Breast epithelium (tissue), 4 donors: Measurements from ENCODE around the gene CDK6. TPM values are rescaled to one million over a fixed set of nuclear protein-coding genes. Genes with fewer than 3 reads are reported as not detected.

Experiments used
- DNase-seq, 2 donors: peaks; one replicate each; pipeline ENCODE4 v3.0.0-alpha.2; 2019; ENCODE audit warnings: low spot score in 2 of 2
- H3K27ac ChIP-seq, 2 donors: fragments of 200-600 bp; sonication (generic) in 1 of 2; one replicate each; pipeline ENCODE4 v1.5.1; 2016 to 2019; ENCODE audit warnings: mild to moderate bottlenecking in 1 of 2
- H3K27me3 ChIP-seq, 2 donors: fragments of 200-600 bp; sonication (generic) in 1 of 2; one replicate each; pipeline versions ENCODE4 v1.5.1 to v1.6.0; 2017 to 2019; ENCODE audit warnings: control low read depth in 1 of 2, mild to moderate bottlenecking in 1 of 2
- H3K36me3 ChIP-seq: fragments of 200-600 bp; one replicate; pipeline ENCODE4 v1.5.1; 2019
- H3K4me1 ChIP-seq, 2 donors: fragments of 200-600 bp; sonication (generic); one replicate each; pipeline ENCODE4 v1.5.1; 2016 to 2019; ENCODE audit warnings: control low read depth in 1 of 2
- H3K4me3 ChIP-seq, 3 donors: fragments of 200-600 bp; sonication (generic); 1 replicate in 2 of 3; 2 replicates in 1 of 3; pipeline ENCODE4 v1.5.1; 2016 to 2019; ENCODE audit warnings: mild to moderate bottlenecking in 3 of 3, moderate library complexity in 2 of 3
- H3K9me3 ChIP-seq, 2 donors: fragments of 200-600 bp; sonication (generic) in 1 of 2; one replicate each; pipeline ENCODE4 v1.5.1; 2016 to 2019; ENCODE audit warnings: control low read depth in 1 of 2
- POLR2A ChIP-seq: fragments of 450-650 bp; IDR thresholded peaks from one replicate; pipeline ENCODE4 v1.6.1; 2016; ENCODE audit warnings: antibody characterized with exemption, mild to moderate bottlenecking, moderate library complexity
- POLR2AphosphoS5 ChIP-seq, 3 donors: sonication (generic); formaldehyde crosslinking; IDR thresholded peaks; one replicate each; pipeline ENCODE4 v1.6.1; 2017; ENCODE audit warnings: antibody characterized with exemption in 3 of 3
- intact Hi-C: fragments of 100-400 bp; cut with DNase I; formaldehyde crosslinking; loops from one replicate; pipeline ENCODE4 v1.15.1; 2023; ENCODE audit warnings: low total_unique reads
- total RNA-seq, 3 donors: library from RNA; depleted of rRNA; stranded (reverse); fragments of >200 nt; gene quantifications; one replicate each; pipeline ENCODE4 v1.1.0, GENCODE V29; 2016
- TF ChIP-seq, protein P1 (sequence below), 3 donors: fragments of 450-650 bp; IDR thresholded peaks; one replicate each; pipeline ENCODE4 v1.5.1; 2016 to 2017; ENCODE audit warnings: antibody characterized with exemption in 3 of 3, mild to moderate bottlenecking in 3 of 3, moderate library complexity in 3 of 3

CDK6 gene
- total RNA-seq, 3 donors from 2014 or later, result 12.8 to 26.2 (median 23.6) TPM

DNA sequence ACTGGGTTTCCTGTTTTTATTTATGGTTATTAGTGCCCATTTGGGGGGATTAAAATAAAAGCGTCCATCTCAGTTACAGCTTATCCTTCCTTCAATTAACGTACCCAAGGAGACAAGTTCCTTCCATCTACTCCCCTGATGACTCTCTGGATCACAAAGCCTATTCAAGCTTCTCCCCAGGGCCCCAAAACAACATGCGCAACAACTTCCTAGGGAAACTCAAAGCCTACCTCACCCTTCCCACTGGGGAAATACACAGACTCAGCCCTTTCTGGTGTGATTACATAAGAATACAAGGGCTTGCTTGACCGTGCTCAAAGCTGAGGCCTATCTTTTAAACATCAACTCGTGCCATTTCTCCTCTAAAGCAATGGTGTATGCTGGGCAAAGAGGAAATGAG is 112.4 kb downstream of the CDK6 start:
- Histone ChIP-seq H3K27me3 (no peaks in the 10 kb centered on the region), H3K27ac (peak overlapping the region in 1 of 2 donors; percentile 46), H3K9me3 (no peaks in the 10 kb centered on the region), H3K36me3 (no peaks in the 10 kb centered on the region), H3K4me3 (no peak overlapping the region), H3K4me1 (no peaks in the 10 kb centered on the region)
- TF ChIP-seq POLR2A, result no peak
- TF ChIP-seq, protein P1, sequence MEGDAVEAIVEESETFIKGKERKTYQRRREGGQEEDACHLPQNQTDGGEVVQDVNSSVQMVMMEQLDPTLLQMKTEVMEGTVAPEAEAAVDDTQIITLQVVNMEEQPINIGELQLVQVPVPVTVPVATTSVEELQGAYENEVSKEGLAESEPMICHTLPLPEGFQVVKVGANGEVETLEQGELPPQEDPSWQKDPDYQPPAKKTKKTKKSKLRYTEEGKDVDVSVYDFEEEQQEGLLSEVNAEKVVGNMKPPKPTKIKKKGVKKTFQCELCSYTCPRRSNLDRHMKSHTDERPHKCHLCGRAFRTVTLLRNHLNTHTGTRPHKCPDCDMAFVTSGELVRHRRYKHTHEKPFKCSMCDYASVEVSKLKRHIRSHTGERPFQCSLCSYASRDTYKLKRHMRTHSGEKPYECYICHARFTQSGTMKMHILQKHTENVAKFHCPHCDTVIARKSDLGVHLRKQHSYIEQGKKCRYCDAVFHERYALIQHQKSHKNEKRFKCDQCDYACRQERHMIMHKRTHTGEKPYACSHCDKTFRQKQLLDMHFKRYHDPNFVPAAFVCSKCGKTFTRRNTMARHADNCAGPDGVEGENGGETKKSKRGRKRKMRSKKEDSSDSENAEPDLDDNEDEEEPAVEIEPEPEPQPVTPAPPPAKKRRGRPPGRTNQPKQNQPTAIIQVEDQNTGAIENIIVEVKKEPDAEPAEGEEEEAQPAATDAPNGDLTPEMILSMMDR (IDR thresholded peaks at IDR 0.05), result no peak
- TF ChIP-seq POLR2AphosphoS5 (IDR thresholded peaks at IDR 0.05), result no peak
- no peak for DNase-seq
- intact Hi-C loops, result no loop called here

DNA sequence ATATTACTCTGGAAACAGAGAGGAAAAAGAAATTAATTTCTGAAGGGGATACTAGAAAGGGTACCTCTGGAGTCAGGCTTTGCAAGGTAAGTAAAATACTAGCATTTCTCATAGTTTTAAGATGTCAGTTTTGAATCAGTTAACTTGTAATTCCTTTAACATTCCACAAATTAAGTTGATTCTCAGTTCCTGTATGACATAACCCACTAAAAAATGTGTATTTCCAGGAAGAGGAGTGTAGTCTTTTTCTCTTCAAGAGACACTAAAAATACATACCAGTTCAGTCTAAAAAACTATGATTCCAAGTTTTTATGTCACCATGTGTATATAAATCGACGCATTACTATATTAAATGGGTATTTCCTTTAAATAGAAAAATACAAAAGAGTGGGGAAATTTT is 113.2 kb downstream of the CDK6 start:
- H3K4me1 ChIP-seq, result no peaks in the 10 kb centered on the region
- no peak for DNase-seq
- intact Hi-C loops, result no loop called here
- no peaks in the 10 kb centered on the region for H3K36me3 ChIP-seq
- no peak for TF ChIP-seq POLR2A
- no peaks in the 10 kb centered on the region for H3K27me3 ChIP-seq
- no peak overlapping the region for H3K4me3 ChIP-seq
- no peak overlapping the region for H3K27ac ChIP-seq
- no peaks in the 10 kb centered on the region for H3K9me3 ChIP-seq

DNA sequence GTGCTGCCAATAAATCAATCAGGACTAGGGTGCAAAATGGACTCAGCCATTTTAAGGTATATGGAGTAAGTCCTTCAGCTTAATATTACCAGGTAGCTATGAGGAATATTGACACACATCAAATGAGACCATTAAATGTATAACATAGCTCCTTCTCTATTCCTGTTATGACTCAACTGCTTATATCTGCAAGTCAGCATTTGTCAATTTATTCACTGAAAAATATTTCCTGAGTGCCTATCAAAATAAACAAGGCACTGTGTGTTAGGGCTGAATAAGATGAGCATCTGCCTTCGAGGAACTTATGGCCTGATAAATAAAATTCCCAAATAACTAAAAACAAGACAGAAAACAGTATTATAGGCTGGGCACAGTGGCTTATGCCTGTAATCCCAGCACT is 113.8 kb downstream of the CDK6 start:
- intact Hi-C loops, result no loop called here
- no peak for DNase-seq
- Histone ChIP-seq H3K36me3 (no peaks in the 10 kb centered on the region), H3K27me3 (no peaks in the 10 kb centered on the region), H3K4me3 (no peak overlapping the region), H3K9me3 (no peaks in the 10 kb centered on the region), H3K4me1 (no peaks in the 10 kb centered on the region), H3K27ac (peak overlapping the region in 1 of 2 donors; percentile 22)
- TF ChIP-seq POLR2A (no peak), POLR2AphosphoS5 (IDR thresholded peaks at IDR 0.05) (no peak)
- TF ChIP-seq, protein P1 (IDR thresholded peaks at IDR 0.05), result no peak

DNA sequence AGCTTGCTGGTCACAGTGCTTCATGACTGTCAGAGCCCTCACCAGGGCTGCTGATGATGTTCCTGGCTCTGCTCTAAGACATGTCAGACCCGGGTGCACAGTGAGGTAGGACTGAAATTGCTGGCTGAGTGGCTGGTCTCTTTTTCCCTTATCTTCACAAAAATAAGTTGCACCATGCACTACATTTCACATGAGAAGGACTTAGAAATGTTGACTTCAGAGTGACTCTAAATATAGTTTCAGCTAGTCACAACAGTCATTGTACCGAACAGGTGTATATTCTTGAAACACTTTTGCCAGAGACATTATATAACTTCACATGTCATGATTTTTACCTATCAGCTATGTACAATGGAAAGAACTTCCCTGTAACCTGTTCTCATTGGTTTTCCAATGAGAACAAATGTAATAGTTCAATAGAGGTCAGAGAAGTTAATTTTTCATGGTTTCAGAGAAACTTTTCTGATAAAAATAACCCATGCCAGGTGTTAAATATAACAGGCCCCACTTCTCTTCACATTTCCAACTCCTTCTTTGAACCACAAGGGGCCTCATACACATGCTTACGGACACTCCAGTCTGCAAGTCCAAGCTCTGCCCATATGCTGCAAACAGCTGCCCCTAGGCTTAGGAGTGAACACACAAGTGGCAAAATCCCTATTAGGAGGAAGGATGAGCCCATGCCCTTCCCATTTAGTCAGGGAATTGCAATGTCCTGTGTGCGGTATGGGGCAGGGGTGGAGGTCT is 115.6 kb downstream of the CDK6 start:
- Histone ChIP-seq H3K27me3 (no peaks in the 10 kb centered on the region), H3K9me3 (no peaks in the 10 kb centered on the region), H3K4me3 (no peak overlapping the region), H3K4me1 (no peaks in the 10 kb centered on the region), H3K36me3 (no peaks in the 10 kb centered on the region), H3K27ac (no peak overlapping the region)
- TF ChIP-seq POLR2A (no peak), POLR2AphosphoS5 (IDR thresholded peaks at IDR 0.05) (no peak)
- TF ChIP-seq, protein P1 (IDR thresholded peaks at IDR 0.05), result no peak
- intact Hi-C loops, result no loop called here
- no peak for DNase-seq

DNA sequence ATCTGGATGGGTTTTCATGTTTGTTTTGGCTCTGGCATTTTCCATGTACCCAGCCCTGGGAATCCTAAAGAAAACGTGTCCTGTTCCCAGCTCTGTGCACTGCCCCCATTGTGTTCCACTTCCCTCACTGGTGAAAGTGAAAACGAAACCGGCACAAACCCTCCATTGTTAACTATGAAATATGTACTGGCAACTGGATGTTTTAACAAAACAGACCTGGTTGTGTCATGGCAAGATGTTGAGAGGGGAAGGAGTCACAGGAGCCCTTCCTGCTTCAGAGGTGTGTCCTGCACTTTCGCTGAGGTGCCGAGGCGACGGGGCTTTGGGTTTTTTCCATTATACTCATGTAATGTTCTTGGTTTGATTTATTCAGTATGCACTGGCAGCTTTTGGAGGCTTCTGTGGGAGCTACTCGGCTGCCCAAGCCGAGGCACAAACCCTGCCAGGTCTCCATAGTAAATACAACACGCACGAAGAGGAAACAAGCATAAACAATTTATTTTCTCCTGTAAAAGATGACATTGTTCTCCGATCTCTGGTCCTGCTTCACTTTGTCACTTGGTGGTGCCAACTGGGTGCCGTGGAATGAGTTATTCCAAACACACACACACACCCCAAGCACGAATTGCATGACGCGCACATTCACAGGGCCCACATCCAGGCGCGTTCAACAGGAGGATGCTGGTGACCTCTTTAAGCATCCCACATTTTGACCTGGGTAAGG is 118.2 kb downstream of the CDK6 start:
- TF ChIP-seq POLR2AphosphoS5 (IDR thresholded peaks at IDR 0.05) (no peak), POLR2A (no peak)
- TF ChIP-seq, protein P1 (IDR thresholded peaks at IDR 0.05), result no peak

More for the DNA sequence above, 118.2 kb downstream of the CDK6 start:
- Histone ChIP-seq H3K4me3 (peak overlapping the region; percentile 41 to 66 (median 56)), H3K27ac (peak overlapping the region; percentile 92 to 94), H3K36me3 (no peaks in the 10 kb centered on the region), H3K9me3 (no peaks in the 10 kb centered on the region), H3K27me3 (no peaks in the 10 kb centered on the region), H3K4me1 (no peaks in the 10 kb centered on the region)
- intact Hi-C loops, result no loop called here
- peak in 1 of 2 donors; percentile 60 for DNase-seq
